Vagina (tissue), 2 donors: Measurements from ENCODE around the gene TTLL8. TPM values are rescaled to one million over a fixed set of nuclear protein-coding genes. Genes with fewer than 3 reads are reported as not detected.

Source experiments
- DNase-seq, 2 donors: peaks; one replicate each; pipeline ENCODE4 v3.0.0-alpha.2; 2017; ENCODE audit errors: extremely low spot score in 2 of 2
- H3K27ac ChIP-seq: fragments of 200-600 bp; sonication (generic); one replicate; pipeline ENCODE4 v1.5.1; 2019
- H3K27me3 ChIP-seq: fragments of 200-600 bp; sonication (generic); one replicate; pipeline ENCODE4 v1.5.1; 2019
- H3K36me3 ChIP-seq, 2 donors: fragments of 200-600 bp; sonication (generic); one replicate each; pipeline ENCODE4 v1.5.1; 2017 to 2019
- H3K4me1 ChIP-seq: fragments of 200-600 bp; sonication (generic); one replicate; pipeline ENCODE4 v1.5.1; 2019
- H3K4me3 ChIP-seq, 2 donors: fragments of 200-600 bp; sonication (generic); 1 replicate in 1 of 2; 2 replicates in 1 of 2; pipeline ENCODE4 v1.5.1; 2016 to 2019
- H3K9me3 ChIP-seq: fragments of 200-600 bp; sonication (generic); one replicate; pipeline ENCODE4 v1.5.1; 2019
- CTCF ChIP-seq, 3 experiments: fragments of 450-650 bp in 2 of 3; fragments of 200-600 bp in 1 of 3; sonication (generic) in 1 of 3; IDR thresholded peaks; one replicate each; pipeline ENCODE4 v1.5.1; 2017 to 2019; ENCODE audit warnings: antibody characterized with exemption in 3 of 3, mild to moderate bottlenecking in 2 of 3, moderate library complexity in 2 of 3
- POLR2A ChIP-seq, 2 donors: fragments of 450-650 bp; IDR thresholded peaks; one replicate each; pipeline ENCODE4 v1.6.1; 2017; ENCODE audit warnings: antibody characterized with exemption in 2 of 2, mild to moderate bottlenecking in 2 of 2, moderate library complexity in 2 of 2
- POLR2AphosphoS5 ChIP-seq, 2 donors: sonication (generic); formaldehyde crosslinking; IDR thresholded peaks; one replicate each; pipeline ENCODE4 v1.9.0; 2017; ENCODE audit warnings: antibody characterized with exemption in 2 of 2, mild to moderate bottlenecking in 2 of 2, low read depth in 1 of 2; ENCODE audit not compliant: insufficient read depth in 1 of 2
- intact Hi-C: fragments of 100-400 bp; cut with DNase I; formaldehyde crosslinking; loops from one replicate; pipeline ENCODE4 v1.15.1; 2023
- total RNA-seq: library from RNA; depleted of rRNA; stranded (reverse); fragments of >200 nt; gene quantifications from one replicate; pipeline ENCODE4 v1.2.3, GENCODE V29; 2016

TTLL8 gene
- total RNA-seq, 1 donor from 2014 or later, result not detected

DNA sequence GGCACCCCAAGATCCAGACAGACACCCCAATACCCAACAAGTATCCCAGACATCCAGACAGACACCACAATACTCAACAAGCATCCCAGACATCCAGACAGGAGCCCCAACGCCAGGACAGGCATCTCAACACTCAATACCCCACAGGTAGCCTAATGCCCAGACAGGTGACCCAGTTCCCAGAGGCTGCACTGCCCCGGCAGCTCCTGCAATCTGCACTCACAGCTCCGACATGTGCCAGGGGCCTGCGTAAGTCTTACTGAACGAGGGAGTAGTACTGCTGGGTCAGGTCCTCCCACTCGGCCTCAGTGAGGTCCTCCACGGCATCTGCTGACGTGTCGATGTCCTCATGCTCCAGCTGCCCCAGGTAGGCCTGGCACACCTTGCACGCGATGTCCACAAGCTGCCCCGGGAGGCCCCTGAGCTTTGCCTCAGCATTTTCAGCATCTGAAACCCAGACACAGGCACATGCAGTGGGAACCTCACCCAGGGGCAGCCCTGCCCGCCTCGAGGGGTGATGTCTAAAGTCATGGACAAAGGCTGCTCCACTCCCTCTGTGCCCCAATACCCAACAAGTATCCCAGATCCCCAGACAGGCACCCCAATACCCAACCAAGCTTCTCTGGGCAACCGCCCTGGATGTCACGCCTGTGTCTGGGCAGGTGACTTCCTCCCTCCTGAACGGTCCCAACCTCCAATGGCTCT, 16.6 kb downstream of the TTLL8 start:
- Histone ChIP-seq H3K27ac (no peak overlapping the region), H3K36me3 (no peaks in the 10 kb centered on the region), H3K9me3 (no peaks in the 10 kb centered on the region), H3K4me1 (no peaks in the 10 kb centered on the region), H3K4me3 (no peak overlapping the region), H3K27me3 (no peaks in the 10 kb centered on the region)
- TF ChIP-seq POLR2AphosphoS5 (IDR thresholded peaks at IDR 0.05; ENCODE audit: insufficient read depth in 1 of 2, low read depth in 1 of 2) (no peak), CTCF (IDR thresholded peaks at IDR 0.05) (no peak), POLR2A (IDR thresholded peaks at IDR 0.05) (no peak)
- DNase-seq, result no peak
- intact Hi-C loops, result no loop called here

DNA sequence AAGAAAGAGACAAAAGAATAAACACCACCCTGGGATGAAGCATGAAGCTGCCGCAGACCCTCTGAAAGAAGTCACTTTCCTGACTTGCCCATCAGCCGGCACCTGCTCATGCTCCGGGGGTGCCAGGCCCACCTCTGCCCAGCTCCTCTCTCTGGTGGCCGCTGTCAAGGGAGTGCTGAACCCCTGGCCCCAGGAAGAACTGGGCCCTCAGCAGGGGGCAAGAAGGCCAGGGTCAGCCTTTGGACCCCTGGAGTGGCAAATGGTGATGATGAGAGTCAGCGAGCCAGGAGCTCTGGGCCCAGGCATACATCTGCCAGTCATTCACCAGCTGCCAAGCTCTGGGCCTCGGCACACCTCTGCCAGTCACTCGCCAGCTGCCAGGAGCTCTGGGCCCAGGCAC, 17.4 kb downstream of the TTLL8 start:
- Histone ChIP-seq H3K27ac (no peak overlapping the region), H3K9me3 (no peaks in the 10 kb centered on the region), H3K4me3 (no peak overlapping the region), H3K27me3 (no peaks in the 10 kb centered on the region), H3K36me3 (no peaks in the 10 kb centered on the region), H3K4me1 (no peaks in the 10 kb centered on the region)
- intact Hi-C loops, result no loop called here
- DNase-seq, result no peak
- TF ChIP-seq POLR2A (IDR thresholded peaks at IDR 0.05), result no peak
- TF ChIP-seq CTCF (IDR thresholded peaks at IDR 0.05), result no peak
- no peak for TF ChIP-seq POLR2AphosphoS5 (IDR thresholded peaks at IDR 0.05; ENCODE audit: insufficient read depth in 1 of 2, low read depth in 1 of 2)

GRCh38 chr22:50039669-50040443, 18.2 kb downstream of the TTLL8 start:
- Histone ChIP-seq H3K4me3 (no peak overlapping the region), H3K4me1 (no peaks in the 10 kb centered on the region), H3K36me3 (no peaks in the 10 kb centered on the region), H3K27me3 (no peaks in the 10 kb centered on the region), H3K27ac (no peak overlapping the region), H3K9me3 (no peaks in the 10 kb centered on the region)
- no peak for DNase-seq
- intact Hi-C loops, result no loop called here
- TF ChIP-seq CTCF (IDR thresholded peaks at IDR 0.05), result no peak
- no peak for TF ChIP-seq POLR2A (IDR thresholded peaks at IDR 0.05)
- TF ChIP-seq POLR2AphosphoS5 (IDR thresholded peaks at IDR 0.05; ENCODE audit: insufficient read depth in 1 of 2, low read depth in 1 of 2), result no peak

DNA sequence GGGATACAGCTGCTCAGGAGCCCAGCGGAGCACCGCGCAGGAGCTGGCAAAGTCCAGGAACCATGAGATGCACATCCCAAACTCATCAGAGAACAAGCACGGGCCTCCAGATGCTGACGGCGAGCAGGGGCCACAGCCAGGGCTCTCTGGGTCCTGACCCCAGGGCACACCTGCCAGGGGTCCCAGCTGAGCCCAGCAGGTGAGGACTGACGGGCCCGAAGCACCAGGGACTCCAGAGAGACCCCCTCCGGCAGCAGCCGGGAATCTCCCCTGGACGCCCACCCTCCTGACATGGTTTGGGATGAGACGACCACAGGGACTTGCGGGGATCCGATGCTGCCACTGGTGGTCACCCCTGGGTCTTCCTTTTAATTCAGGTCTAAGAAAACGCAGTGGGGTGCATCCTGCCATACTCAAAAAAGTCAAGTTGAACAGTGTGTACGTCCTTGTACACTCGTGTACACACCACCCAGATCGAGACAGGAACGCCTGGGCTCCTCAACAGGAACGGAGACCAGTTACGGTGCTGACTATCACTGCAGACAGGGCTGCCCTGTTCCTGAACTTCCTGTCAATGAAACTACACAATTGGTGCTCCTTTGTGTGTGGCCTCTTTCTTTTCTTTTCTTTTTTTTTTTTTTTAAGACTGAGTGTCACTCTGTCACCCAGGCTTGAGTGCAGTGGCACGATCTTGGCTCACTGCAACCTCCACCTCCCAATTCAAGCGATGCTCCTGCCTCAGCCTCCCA, 21.9 kb downstream of the TTLL8 start:
- Histone ChIP-seq H3K27me3 (no peaks in the 10 kb centered on the region), H3K36me3 (no peaks in the 10 kb centered on the region), H3K4me3 (no peak overlapping the region), H3K9me3 (no peaks in the 10 kb centered on the region), H3K4me1 (no peaks in the 10 kb centered on the region), H3K27ac (no peak overlapping the region)
- intact Hi-C loops, result no loop called here
- TF ChIP-seq POLR2AphosphoS5 (IDR thresholded peaks at IDR 0.05; ENCODE audit: insufficient read depth in 1 of 2, low read depth in 1 of 2) (no peak), POLR2A (IDR thresholded peaks at IDR 0.05) (no peak), CTCF (IDR thresholded peaks at IDR 0.05) (no peak)
- no peak for DNase-seq
